Hepatocyte (in vitro differentiated cells): ENCODE data around the gene NOD2. TPM values are rescaled to one million over a fixed set of nuclear protein-coding genes. Genes with fewer than 3 reads are reported as not detected.

Experiments used
- DNase-seq: peaks from one replicate; pipeline ENCODE4 v3.0.0-alpha.2; 2016; ENCODE audit warnings: low spot score
- H2AFZ ChIP-seq: fragments of 200-600 bp; sonication (generic); 2 replicates; pipeline ENCODE4 v1.6.0; 2016; ENCODE audit warnings: antibody characterized with exemption, mild to moderate bottlenecking
- H3K27ac ChIP-seq: fragments of 200-600 bp; sonication (generic); 2 replicates; pipeline ENCODE4 v1.5.1; 2016; ENCODE audit warnings: mild to moderate bottlenecking
- H3K27me3 ChIP-seq: fragments of 200-600 bp; sonication (generic); 2 replicates; pipeline ENCODE4 v1.6.1; 2016
- H3K36me3 ChIP-seq: fragments of 200-600 bp; sonication (generic); replicated peaks from 2 replicates; pipeline ENCODE4 v1.5.1; 2016; ENCODE audit warnings: low read depth; ENCODE audit not compliant: insufficient read depth
- H3K4me1 ChIP-seq: fragments of 200-600 bp; sonication (generic); 2 replicates; pipeline ENCODE4 v1.5.1; 2016; ENCODE audit warnings: mild to moderate bottlenecking, moderate library complexity; ENCODE audit not compliant: insufficient read depth
- H3K4me2 ChIP-seq: fragments of 200-600 bp; sonication (generic); 2 replicates; pipeline ENCODE4 v1.6.0; 2016
- H3K4me3 ChIP-seq: fragments of 200-600 bp; sonication (generic); 2 replicates; pipeline ENCODE4 v1.5.1; 2016; ENCODE audit warnings: mild to moderate bottlenecking
- H3K79me2 ChIP-seq: fragments of 200-600 bp; sonication (generic); 2 replicates; pipeline ENCODE4 v1.6.0; 2017; ENCODE audit warnings: mild to moderate bottlenecking
- H3K9me2 ChIP-seq: fragments of 200-600 bp; sonication (generic); replicated peaks from 2 replicates; pipeline ENCODE4 v1.6.0; 2017; ENCODE audit warnings: mild to moderate bottlenecking; ENCODE audit not compliant: insufficient read depth
- H3K9me3 ChIP-seq: fragments of 200-600 bp; sonication (generic); 2 replicates; pipeline ENCODE4 v1.5.1; 2016; ENCODE audit warnings: low read depth, mild to moderate bottlenecking
- H4K20me1 ChIP-seq: fragments of 200-600 bp; sonication (generic); 2 replicates; pipeline ENCODE4 v1.6.0; 2016; ENCODE audit warnings: mild to moderate bottlenecking; ENCODE audit not compliant: insufficient read depth, poor library complexity, severe bottlenecking
- CTCF ChIP-seq: fragments of 200-600 bp; sonication (generic); IDR thresholded peaks from 2 replicates; pipeline ENCODE4 v1.5.1; 2016; ENCODE audit warnings: antibody characterized with exemption, mild to moderate bottlenecking; ENCODE audit not compliant: poor library complexity
- EZH2 ChIP-seq: fragments of 200-600 bp; sonication (generic); IDR thresholded peaks from 2 replicates; pipeline ENCODE4 v1.6.1; 2016; ENCODE audit warnings: antibody characterized with exemption, mild to moderate bottlenecking, borderline replicate concordance
- EZH2phosphoT487 ChIP-seq: fragments of 200-600 bp; sonication (generic); IDR thresholded peaks from one replicate; pipeline ENCODE4 v1.6.1; 2018; ENCODE audit warnings: antibody characterized with exemption, mild to moderate bottlenecking, low read depth, moderate library complexity; ENCODE audit not compliant: unreplicated experiment, severe bottlenecking
- WGBS: methylation state at CpG from one replicate; pipeline ENCODE4 v1.1.6; 2016; ENCODE audit warnings: low lambda C conversion rate; ENCODE audit errors: missing lambda C conversion rate; 5-methylcytosine and 5-hydroxymethylcytosine counted together
- polyA plus RNA-seq: library from polyadenylated mRNA; unstranded; fragments of >200 nt; fragmentation: Nextera tagmentation; extraction: Ambion mirVana; gene quantifications from 2 replicates; pipeline ENCODE4 v1.2.1, GENCODE V29; 2016
- total RNA-seq: library from RNA; depleted of rRNA; stranded (reverse); fragments of >200 nt; gene quantifications from 2 replicates; pipeline ENCODE4 v1.2.3, GENCODE V29; 2014

NOD2 gene
- total and polyA plus RNA-seq, 2 experiments from 2014 or later = 0.13 TPM; not detected in 1

GRCh38 chr16:50721549-50722404, 28.4 kb downstream of the NOD2 start:
- DNase-seq = no peak
- WGBS = 93% methylated on average over 6 of the region's 6 CpGs
- H3K36me3 ChIP-seq = no peaks in the 10 kb centered on the region
- no peaks in the 10 kb centered on the region for H3K9me3 ChIP-seq
- no peaks in the 10 kb centered on the region for H3K27me3 ChIP-seq
- no peak overlapping the region for H3K27ac ChIP-seq
- H2AFZ ChIP-seq = no peak overlapping the region
- H3K4me1 ChIP-seq = peaks cover 12% of the 10 kb centered on the region
- no peaks in the 10 kb centered on the region for H4K20me1 ChIP-seq
- no peak overlapping the region for H3K4me3 ChIP-seq
- no peak overlapping the region for H3K4me2 ChIP-seq
- TF ChIP-seq EZH2phosphoT487 (no peak), CTCF (no peak)
- no peaks in the 10 kb centered on the region for H3K9me2 ChIP-seq
- H3K79me2 ChIP-seq = no peaks in the 10 kb centered on the region

- Histone ChIP-seq H3K36me3 (no peaks in the 10 kb centered on the region), H4K20me1 (no peaks in the 10 kb centered on the region), H3K4me3 (no peak overlapping the region), H3K79me2 (no peaks in the 10 kb centered on the region), H3K4me2 (no peak overlapping the region), H3K27ac (no peak overlapping the region), H3K27me3 (no peaks in the 10 kb centered on the region), H2AFZ (no peak overlapping the region), H3K9me2 (no peaks in the 10 kb centered on the region), H3K4me1 (peaks cover 12% of the 10 kb centered on the region), H3K9me3 (no peaks in the 10 kb centered on the region)
- no peak for DNase-seq
- 86% methylated on average over 1 of the region's 1 CpG for WGBS
- TF ChIP-seq EZH2phosphoT487 (no peak), CTCF (no peak), EZH2 (no peak)
Measured at GRCh38 chr16:50722405-50722737, 29.0 kb downstream of the NOD2 start.

GRCh38 chr16:50722960-50723359, 29.6 kb downstream of the NOD2 start:
- Histone ChIP-seq H4K20me1 (no peaks in the 10 kb centered on the region), H3K9me3 (no peaks in the 10 kb centered on the region), H3K4me3 (no peak overlapping the region), H3K36me3 (no peaks in the 10 kb centered on the region), H3K9me2 (no peaks in the 10 kb centered on the region), H3K27me3 (no peaks in the 10 kb centered on the region), H3K79me2 (no peaks in the 10 kb centered on the region), H3K4me1 (peaks cover 12% of the 10 kb centered on the region), H2AFZ (no peak overlapping the region), H3K4me2 (no peak overlapping the region), H3K27ac (no peak overlapping the region)
- no peak for TF ChIP-seq CTCF
- TF ChIP-seq EZH2phosphoT487 = no peak
- 85% methylated on average over 2 of the region's 2 CpGs for WGBS
- DNase-seq = no peak

- no peak for DNase-seq
- H3K27ac ChIP-seq = no peak overlapping the region
Measured at GRCh38 chr16:50724306-50724705, 30.9 kb downstream of the NOD2 start.

More at GRCh38 chr16:50724306-50724705, 30.9 kb downstream of the NOD2 start:
- H3K27me3 ChIP-seq = no peaks in the 10 kb centered on the region
- TF ChIP-seq CTCF (no peak), EZH2 (no peak), EZH2phosphoT487 (no peak)
- no peak overlapping the region for H3K4me2 ChIP-seq
- peaks cover 7% of the 10 kb centered on the region for H3K4me1 ChIP-seq
- no peaks in the 10 kb centered on the region for H4K20me1 ChIP-seq
- no peak overlapping the region for H3K4me3 ChIP-seq
- no peaks in the 10 kb centered on the region for H3K9me2 ChIP-seq
- H3K36me3 ChIP-seq = no peaks in the 10 kb centered on the region
- H2AFZ ChIP-seq = no peak overlapping the region
- no peaks in the 10 kb centered on the region for H3K79me2 ChIP-seq
- H3K9me3 ChIP-seq = no peaks in the 10 kb centered on the region
